Measurements from ENCODE around the gene ADA.

Gene ADA

DNA sequence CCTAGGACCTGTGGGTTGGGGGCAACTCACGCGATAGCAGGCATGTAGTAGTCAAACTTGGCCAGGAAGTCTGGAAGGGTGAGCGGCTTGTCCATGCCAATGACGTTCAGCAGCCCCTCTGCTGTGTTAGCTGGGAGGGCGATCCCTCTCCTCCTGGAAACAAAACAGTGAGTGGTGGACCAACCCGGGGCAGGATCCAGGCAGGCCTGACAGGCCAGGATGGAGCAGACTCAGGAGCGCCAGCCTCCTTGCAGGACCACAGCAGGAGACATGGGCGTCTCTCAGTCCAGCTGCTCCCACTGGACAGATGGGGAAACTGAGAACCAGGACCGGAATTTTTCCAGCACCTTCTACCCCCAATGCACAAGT lies 22.5 kb downstream of the ADA start:
- FAIRE-seq (no peak), DNase-seq (ENCODE audit: insufficient read length, low spot score) (no peak)
- TF ChIP-seq, protein P1, sequence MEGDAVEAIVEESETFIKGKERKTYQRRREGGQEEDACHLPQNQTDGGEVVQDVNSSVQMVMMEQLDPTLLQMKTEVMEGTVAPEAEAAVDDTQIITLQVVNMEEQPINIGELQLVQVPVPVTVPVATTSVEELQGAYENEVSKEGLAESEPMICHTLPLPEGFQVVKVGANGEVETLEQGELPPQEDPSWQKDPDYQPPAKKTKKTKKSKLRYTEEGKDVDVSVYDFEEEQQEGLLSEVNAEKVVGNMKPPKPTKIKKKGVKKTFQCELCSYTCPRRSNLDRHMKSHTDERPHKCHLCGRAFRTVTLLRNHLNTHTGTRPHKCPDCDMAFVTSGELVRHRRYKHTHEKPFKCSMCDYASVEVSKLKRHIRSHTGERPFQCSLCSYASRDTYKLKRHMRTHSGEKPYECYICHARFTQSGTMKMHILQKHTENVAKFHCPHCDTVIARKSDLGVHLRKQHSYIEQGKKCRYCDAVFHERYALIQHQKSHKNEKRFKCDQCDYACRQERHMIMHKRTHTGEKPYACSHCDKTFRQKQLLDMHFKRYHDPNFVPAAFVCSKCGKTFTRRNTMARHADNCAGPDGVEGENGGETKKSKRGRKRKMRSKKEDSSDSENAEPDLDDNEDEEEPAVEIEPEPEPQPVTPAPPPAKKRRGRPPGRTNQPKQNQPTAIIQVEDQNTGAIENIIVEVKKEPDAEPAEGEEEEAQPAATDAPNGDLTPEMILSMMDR (IDR thresholded peaks at IDR 0.05; ENCODE audit: insufficient read depth, missing control alignments) = no peak

DNA sequence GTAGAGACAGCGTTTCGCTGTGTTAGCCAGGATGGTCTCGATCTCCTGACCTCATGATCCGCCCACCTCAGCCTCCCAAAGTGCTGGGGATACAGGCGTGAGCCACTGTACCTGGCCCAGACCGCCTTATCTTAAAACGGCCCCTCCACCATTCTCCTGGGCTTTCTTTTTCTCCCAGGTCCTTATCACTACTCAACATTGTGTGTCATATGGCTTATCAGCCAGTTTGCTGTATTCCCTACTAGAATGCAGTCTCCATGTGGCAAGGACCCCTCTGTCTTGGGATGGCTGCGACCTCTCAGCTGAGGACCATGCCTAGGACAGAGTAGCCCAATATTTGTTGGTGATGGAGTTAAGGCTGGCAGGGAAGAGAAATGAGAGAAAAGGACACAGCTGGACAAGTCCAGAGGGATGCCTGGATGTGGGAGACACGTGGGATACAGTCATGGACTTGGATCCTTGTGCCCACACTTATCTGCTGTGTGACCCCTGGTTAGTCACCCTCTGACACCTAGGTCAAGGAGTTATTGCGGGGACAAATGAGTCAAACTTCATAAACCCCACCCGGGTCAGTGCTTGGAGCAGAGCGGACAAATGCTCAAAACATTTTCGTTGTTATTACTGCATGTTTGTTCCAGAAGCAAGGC lies 24.0 kb downstream of the ADA start:
- DNase-seq (ENCODE audit: insufficient read length, low spot score) (no peak), FAIRE-seq (no peak)
- TF ChIP-seq, protein P1 (IDR thresholded peaks at IDR 0.05; ENCODE audit: insufficient read depth, missing control alignments) = no peak

DNA sequence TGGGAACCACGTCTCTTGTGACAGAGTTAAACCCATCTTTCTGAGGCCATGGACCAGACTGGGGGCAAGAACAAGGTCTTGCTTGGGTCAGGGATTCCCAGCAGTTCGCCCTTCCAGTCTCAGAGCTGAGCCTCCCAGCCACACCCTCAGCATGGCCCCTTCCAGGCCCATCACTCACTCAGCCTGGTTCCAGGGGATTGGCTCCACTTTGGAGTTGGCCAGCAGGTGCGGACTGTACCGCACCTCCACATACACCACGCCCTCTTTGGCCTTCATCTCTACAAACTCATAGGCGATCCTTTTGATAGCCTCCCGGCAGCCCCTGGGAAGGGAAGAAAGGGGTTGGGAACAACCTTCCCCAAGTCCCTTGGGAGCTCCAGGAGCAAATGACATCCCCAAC lies 25.2 kb downstream of the ADA start:
- DNase-seq (ENCODE audit: insufficient read length, low spot score) (no peak), FAIRE-seq (no peak)
- TF ChIP-seq, protein P1 (IDR thresholded peaks at IDR 0.05; ENCODE audit: insufficient read depth, missing control alignments) = no peak

DNA sequence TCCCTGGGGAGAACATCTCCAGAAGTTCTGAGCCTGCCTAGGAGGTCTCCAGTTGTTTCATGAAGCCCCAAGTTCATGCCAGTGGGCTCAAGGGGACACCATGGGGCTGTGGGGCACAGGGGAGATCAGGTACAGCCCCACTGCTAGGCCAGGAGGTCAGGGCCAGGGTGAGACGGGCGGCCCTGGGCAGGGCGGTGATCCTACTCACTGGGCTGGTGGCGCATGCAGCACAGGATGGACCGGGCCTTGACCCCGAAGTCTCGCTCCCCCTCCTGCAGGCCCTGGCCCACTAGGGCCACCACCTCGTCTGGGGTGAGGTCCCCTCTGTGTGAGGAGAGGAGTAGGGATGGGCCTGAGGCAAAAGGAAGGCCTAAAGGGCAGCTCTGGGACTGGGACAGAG lies 26.1 kb downstream of the ADA start:
- FAIRE-seq (no peak), DNase-seq (ENCODE audit: insufficient read length, low spot score) (no peak)
- TF ChIP-seq, protein P1 (IDR thresholded peaks at IDR 0.05; ENCODE audit: insufficient read depth, missing control alignments) = no peak

DNA sequence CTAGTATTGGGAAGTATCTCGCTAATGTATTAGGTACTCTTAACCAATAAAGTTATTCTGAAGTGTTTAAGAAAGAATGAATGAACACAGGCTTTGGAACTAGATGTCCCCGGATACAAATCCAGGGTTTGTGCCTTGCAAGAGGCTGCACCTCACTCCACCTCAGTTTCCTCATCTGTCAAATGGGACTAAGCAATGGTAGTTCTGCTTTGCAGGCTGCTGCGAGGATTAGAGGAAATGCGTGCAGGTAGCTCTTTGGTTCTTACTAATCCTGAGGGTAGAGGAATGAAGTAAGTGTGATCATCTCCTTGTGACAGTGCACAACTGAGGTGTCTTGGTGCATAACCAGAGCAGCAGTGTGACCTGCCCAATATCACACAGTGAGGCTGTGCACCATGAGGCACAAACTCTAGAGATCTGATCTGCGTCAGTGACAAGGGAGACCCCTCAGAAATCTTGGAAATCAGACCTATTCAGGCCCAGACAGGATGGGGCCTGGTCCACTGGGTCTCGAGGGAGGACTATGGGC lies 26.7 kb downstream of the ADA start:
- no peak for DNase-seq (ENCODE audit: insufficient read length, low spot score)
- TF ChIP-seq, protein P1 (IDR thresholded peaks at IDR 0.05; ENCODE audit: insufficient read depth, missing control alignments) = no peak
- no peak for FAIRE-seq

DNA sequence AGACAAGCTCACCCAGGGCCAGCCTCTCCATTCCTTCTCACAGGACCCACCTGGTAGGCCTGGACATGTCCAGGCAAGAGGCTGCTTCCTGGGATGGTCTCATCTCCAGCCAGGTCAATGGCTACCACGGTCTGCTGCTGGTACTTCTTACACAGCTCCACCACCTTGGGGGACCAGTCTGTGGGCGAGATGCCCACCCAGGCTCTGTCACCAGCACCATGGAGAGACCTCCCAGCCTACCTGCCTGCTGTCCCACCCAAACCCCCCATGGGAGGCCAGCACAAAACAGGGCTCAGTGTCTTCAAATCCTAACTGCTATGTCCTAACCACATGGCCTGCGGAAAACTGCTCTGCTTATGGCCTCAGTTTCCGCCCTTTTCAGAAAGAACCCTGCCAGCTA lies 27.3 kb downstream of the ADA start:
- DNase-seq (ENCODE audit: insufficient read length, low spot score) = no peak
- TF ChIP-seq, protein P1 (IDR thresholded peaks at IDR 0.05; ENCODE audit: insufficient read depth, missing control alignments) = no peak
- FAIRE-seq = no peak

DNA sequence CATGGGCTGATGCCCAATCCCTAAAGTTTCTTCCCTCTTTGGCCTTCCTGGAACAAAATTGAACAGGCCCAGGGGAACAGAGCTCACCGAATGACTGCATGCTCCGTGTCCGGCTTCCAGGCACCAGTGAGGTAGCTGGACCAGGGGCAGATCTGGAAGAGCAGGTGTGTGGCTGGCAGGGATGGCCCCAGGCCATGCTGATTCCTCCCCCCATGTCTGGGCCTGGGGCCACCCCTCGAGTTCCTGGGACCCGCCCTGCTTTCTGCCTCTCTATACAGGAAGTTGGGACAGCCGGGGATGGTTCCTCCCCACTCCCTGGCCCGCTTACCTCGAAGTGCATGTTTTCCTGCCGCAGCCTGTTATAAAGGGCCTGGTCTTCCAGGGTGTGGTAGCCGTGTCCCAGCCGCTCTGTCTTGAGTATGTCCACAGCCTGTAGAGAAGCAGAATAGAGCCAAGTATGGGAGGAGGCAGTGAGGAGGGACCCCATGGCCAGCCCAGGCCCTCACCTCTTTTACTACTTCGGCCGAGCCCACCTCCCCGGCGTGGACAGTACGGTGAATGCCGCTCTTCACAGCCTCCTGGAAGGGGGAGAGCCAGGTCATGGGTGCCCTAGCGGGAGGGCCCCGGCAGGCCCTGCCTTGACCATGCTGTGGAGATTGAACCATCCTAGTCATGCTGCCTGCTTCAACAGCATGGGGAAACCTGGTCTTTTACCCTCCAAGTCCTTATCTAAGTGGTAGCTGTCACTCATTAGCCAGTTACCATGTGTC lies 28.8 kb downstream of the ADA start:
- TF ChIP-seq, protein P1 (IDR thresholded peaks at IDR 0.05; ENCODE audit: insufficient read depth, missing control alignments) = no peak
- DNase-seq (ENCODE audit: insufficient read length, low spot score) = no peak
- no peak for FAIRE-seq

Data from D721Med (cell line).